Measurements from ENCODE around the gene RNF182.

Gene RNF182

DNA sequence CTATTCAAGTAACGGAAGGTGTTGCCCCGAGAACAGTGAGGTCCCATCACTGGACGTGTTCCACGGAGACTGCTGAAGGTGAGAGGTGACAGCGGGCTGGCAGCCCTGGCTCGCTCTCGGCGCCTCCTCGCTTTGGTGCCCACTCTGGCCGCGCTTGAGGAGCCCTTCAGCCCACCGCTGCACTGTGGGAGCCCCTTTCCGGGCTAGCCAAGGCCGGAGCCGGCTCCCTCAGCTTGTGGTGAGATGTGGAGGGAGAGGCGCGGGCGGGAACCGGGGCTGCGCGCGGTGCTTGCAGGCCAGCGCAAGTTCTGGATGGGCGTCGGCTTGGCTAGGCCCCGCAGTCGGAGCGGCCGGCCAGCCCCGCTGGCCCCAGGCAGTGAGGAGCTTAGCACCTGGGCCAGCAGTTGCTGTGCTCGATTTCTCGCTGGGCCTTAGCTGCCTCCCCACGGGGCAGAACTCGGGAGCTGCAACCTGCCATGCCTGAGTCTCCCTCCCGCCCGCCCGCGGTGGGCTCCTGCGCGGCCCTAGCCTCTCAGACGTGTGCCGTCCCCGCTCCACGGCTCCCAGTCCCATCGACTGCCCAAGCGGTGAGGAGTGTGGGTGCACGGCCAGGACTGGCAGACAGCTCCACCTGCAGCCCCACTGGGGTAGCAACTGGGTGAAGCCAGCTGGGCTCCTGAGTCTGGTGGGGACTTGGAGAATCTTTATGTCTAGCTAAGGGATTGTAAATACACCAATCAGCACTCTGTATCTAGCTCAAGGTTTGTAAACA is 77.6 kb downstream of the RNF182 start:
- no peak for FAIRE-seq
- DNase-seq (ENCODE audit: insufficient read length, low spot score): no peak
- TF ChIP-seq POLR2A (IDR thresholded peaks at IDR 0.05; ENCODE audit: low read depth, low read length) (no peak), POU2F2 (IDR thresholded peaks at IDR 0.05; ENCODE audit: low read depth, low read length) (no peak), SPI1 (IDR thresholded peaks at IDR 0.05; ENCODE audit: low read depth, low read length) (no peak), PAX5 (IDR thresholded peaks at IDR 0.05; ENCODE audit: insufficient read depth, low read length, severe bottlenecking) (no peak), POLR2AphosphoS5 (IDR thresholded peaks at IDR 0.05; ENCODE audit: low read depth, low read length) (no peak)

DNA sequence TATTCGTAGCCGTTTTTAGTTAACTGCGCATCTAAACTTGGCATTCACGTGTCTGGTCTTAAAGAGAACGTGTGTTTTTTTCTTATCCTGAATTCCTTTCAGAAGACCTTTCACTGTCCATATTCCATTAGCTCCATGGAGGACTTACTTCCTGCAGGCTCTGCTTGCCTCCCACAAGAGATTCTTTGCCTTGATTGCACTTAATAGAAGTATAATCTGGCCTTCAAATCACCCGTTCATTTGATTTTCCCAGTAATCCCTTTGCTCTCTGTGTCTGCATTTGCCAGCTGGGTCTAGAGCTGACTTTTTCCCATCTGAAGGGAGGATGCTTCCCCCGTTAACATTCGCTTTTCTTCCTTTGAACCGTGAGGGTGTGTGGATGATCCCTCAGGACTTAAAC is 79.5 kb downstream of the RNF182 start:
- DNase-seq (ENCODE audit: insufficient read length, low spot score): no peak
- no peak for TF ChIP-seq SPI1 (IDR thresholded peaks at IDR 0.05; ENCODE audit: low read depth, low read length)
- TF ChIP-seq POU2F2 (IDR thresholded peaks at IDR 0.05; ENCODE audit: low read depth, low read length): no peak
- no peak for TF ChIP-seq POLR2AphosphoS5 (IDR thresholded peaks at IDR 0.05; ENCODE audit: low read depth, low read length)
- no peak for TF ChIP-seq PAX5 (IDR thresholded peaks at IDR 0.05; ENCODE audit: insufficient read depth, low read length, severe bottlenecking)
- no peak for TF ChIP-seq TAF1 (IDR thresholded peaks at IDR 0.05; ENCODE audit: low read depth, low read length)
- TF ChIP-seq POLR2A (IDR thresholded peaks at IDR 0.05; ENCODE audit: low read depth, low read length): no peak
- FAIRE-seq: no peak

- TF ChIP-seq POLR2A (IDR thresholded peaks at IDR 0.05; ENCODE audit: low read depth, low read length) (no peak), POLR2AphosphoS5 (IDR thresholded peaks at IDR 0.05; ENCODE audit: low read depth, low read length) (no peak), SPI1 (IDR thresholded peaks at IDR 0.05; ENCODE audit: low read depth, low read length) (no peak), TAF1 (IDR thresholded peaks at IDR 0.05; ENCODE audit: low read depth, low read length) (no peak), POU2F2 (IDR thresholded peaks at IDR 0.05; ENCODE audit: low read depth, low read length) (no peak), PAX5 (IDR thresholded peaks at IDR 0.05; ENCODE audit: insufficient read depth, low read length, severe bottlenecking) (no peak)
- no peak for FAIRE-seq
- DNase-seq (ENCODE audit: insufficient read length, low spot score): no peak
These were observed 84.1 kb downstream of the RNF182 start for GRCh38 chr6:14008809-14009208.

- DNase-seq (ENCODE audit: insufficient read length, low spot score): no peak
- TF ChIP-seq POLR2A (IDR thresholded peaks at IDR 0.05; ENCODE audit: low read depth, low read length) (no peak), PAX5 (IDR thresholded peaks at IDR 0.05; ENCODE audit: insufficient read depth, low read length, severe bottlenecking) (no peak), SPI1 (IDR thresholded peaks at IDR 0.05; ENCODE audit: low read depth, low read length) (no peak), POLR2AphosphoS5 (IDR thresholded peaks at IDR 0.05; ENCODE audit: low read depth, low read length) (no peak), TAF1 (IDR thresholded peaks at IDR 0.05; ENCODE audit: low read depth, low read length) (no peak), POU2F2 (IDR thresholded peaks at IDR 0.05; ENCODE audit: low read depth, low read length) (no peak)
- no peak for FAIRE-seq
These were observed 84.7 kb downstream of the RNF182 start for GRCh38 chr6:14009431-14009830.

DNA sequence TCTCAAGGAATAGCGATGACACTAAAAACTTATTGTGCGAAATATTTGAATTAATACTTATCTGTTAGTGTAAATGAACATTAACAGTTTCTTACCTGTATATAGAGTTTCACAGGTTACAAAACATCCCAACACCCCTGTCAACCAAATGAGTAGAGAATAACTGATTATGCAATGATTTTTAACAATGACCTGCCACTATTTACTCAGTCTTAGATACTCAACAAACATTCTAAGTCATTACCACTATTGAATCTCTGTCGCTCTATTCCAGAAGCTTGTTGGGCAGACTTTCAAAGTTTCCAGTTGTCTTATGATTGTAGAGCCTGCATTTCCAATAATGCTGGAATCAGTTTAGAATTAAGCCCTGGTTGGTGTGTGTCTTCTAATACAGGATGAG is 85.5 kb downstream of the RNF182 start:
- DNase-seq (ENCODE audit: insufficient read length, low spot score): no peak
- TF ChIP-seq POLR2AphosphoS5 (IDR thresholded peaks at IDR 0.05; ENCODE audit: low read depth, low read length) (no peak), TAF1 (IDR thresholded peaks at IDR 0.05; ENCODE audit: low read depth, low read length) (no peak), POU2F2 (IDR thresholded peaks at IDR 0.05; ENCODE audit: low read depth, low read length) (no peak), POLR2A (IDR thresholded peaks at IDR 0.05; ENCODE audit: low read depth, low read length) (no peak), PAX5 (IDR thresholded peaks at IDR 0.05; ENCODE audit: insufficient read depth, low read length, severe bottlenecking) (no peak)
- FAIRE-seq: no peak

- DNase-seq (ENCODE audit: insufficient read length, low spot score) (no peak), FAIRE-seq (no peak)
- no peak for TF ChIP-seq POLR2AphosphoS5 (IDR thresholded peaks at IDR 0.05; ENCODE audit: low read depth, low read length)
- TF ChIP-seq TAF1 (IDR thresholded peaks at IDR 0.05; ENCODE audit: low read depth, low read length): no peak
- TF ChIP-seq POLR2A (IDR thresholded peaks at IDR 0.05; ENCODE audit: low read depth, low read length): no peak
- TF ChIP-seq POU2F2 (IDR thresholded peaks at IDR 0.05; ENCODE audit: low read depth, low read length): no peak
- TF ChIP-seq SPI1 (IDR thresholded peaks at IDR 0.05; ENCODE audit: low read depth, low read length): no peak
- TF ChIP-seq PAX5 (IDR thresholded peaks at IDR 0.05; ENCODE audit: insufficient read depth, low read length, severe bottlenecking): no peak
These were observed 87.7 kb downstream of the RNF182 start for GRCh38 chr6:14012313-14013030.

DNA sequence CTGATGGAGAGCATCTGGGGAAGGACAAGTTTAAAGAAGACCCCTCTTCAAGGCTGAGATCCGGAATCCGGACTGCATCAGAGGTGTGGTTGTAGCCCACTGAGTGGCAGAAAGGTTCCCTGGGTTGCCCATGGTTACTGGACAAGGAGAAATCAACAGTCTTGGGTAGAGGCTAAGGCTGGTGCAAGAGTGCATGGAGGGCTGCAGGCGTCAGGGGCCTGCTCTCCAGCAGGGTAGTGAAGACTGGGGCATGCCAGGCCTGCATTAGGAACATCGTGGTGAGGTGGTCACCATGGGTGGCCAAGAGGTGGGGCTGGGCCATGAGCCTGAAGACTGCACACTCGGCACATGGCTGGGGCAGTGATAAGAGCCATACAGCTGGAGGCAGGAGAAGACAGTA is 91.2 kb downstream of the RNF182 start:
- no peak for TF ChIP-seq PAX5 (IDR thresholded peaks at IDR 0.05; ENCODE audit: insufficient read depth, low read length, severe bottlenecking)
- TF ChIP-seq POU2F2 (IDR thresholded peaks at IDR 0.05; ENCODE audit: low read depth, low read length): no peak
- no peak for TF ChIP-seq SPI1 (IDR thresholded peaks at IDR 0.05; ENCODE audit: low read depth, low read length)
- no peak for TF ChIP-seq TAF1 (IDR thresholded peaks at IDR 0.05; ENCODE audit: low read depth, low read length)
- no peak for TF ChIP-seq POLR2AphosphoS5 (IDR thresholded peaks at IDR 0.05; ENCODE audit: low read depth, low read length)
- TF ChIP-seq POLR2A (IDR thresholded peaks at IDR 0.05; ENCODE audit: low read depth, low read length): no peak
- DNase-seq (ENCODE audit: insufficient read length, low spot score): no peak
- no peak for FAIRE-seq

- FAIRE-seq (no peak), DNase-seq (ENCODE audit: insufficient read length, low spot score) (no peak)
- TF ChIP-seq POLR2A (IDR thresholded peaks at IDR 0.05; ENCODE audit: low read depth, low read length) (no peak), POU2F2 (IDR thresholded peaks at IDR 0.05; ENCODE audit: low read depth, low read length) (no peak), POLR2AphosphoS5 (IDR thresholded peaks at IDR 0.05; ENCODE audit: low read depth, low read length) (no peak), PAX5 (IDR thresholded peaks at IDR 0.05; ENCODE audit: insufficient read depth, low read length, severe bottlenecking) (no peak), TAF1 (IDR thresholded peaks at IDR 0.05; ENCODE audit: low read depth, low read length) (no peak), SPI1 (IDR thresholded peaks at IDR 0.05; ENCODE audit: low read depth, low read length) (no peak)
These were observed 91.7 kb downstream of the RNF182 start for GRCh38 chr6:14016432-14016831.

- no peak for FAIRE-seq
- no peak for DNase-seq (ENCODE audit: insufficient read length, low spot score)
- TF ChIP-seq TAF1 (IDR thresholded peaks at IDR 0.05; ENCODE audit: low read depth, low read length) (no peak), POLR2AphosphoS5 (IDR thresholded peaks at IDR 0.05; ENCODE audit: low read depth, low read length) (no peak), PAX5 (IDR thresholded peaks at IDR 0.05; ENCODE audit: insufficient read depth, low read length, severe bottlenecking) (no peak), POU2F2 (IDR thresholded peaks at IDR 0.05; ENCODE audit: low read depth, low read length) (no peak), SPI1 (IDR thresholded peaks at IDR 0.05; ENCODE audit: low read depth, low read length) (no peak), POLR2A (IDR thresholded peaks at IDR 0.05; ENCODE audit: low read depth, low read length) (no peak)
These were observed 92.3 kb downstream of the RNF182 start for GRCh38 chr6:14016935-14017625.

All from GM12891 (cell line).